ENCODE measurements around the gene FAM20C. TPM values are rescaled to one million over a fixed set of nuclear protein-coding genes. Genes with fewer than 3 reads are reported as not detected.

The FAM20C gene
- total and polyA plus RNA-seq, 2 donors (not counting 3 experiments of a cell fraction or from before 2014, with no cell fraction given), result 14.2 to 34.5 TPM

DNA sequence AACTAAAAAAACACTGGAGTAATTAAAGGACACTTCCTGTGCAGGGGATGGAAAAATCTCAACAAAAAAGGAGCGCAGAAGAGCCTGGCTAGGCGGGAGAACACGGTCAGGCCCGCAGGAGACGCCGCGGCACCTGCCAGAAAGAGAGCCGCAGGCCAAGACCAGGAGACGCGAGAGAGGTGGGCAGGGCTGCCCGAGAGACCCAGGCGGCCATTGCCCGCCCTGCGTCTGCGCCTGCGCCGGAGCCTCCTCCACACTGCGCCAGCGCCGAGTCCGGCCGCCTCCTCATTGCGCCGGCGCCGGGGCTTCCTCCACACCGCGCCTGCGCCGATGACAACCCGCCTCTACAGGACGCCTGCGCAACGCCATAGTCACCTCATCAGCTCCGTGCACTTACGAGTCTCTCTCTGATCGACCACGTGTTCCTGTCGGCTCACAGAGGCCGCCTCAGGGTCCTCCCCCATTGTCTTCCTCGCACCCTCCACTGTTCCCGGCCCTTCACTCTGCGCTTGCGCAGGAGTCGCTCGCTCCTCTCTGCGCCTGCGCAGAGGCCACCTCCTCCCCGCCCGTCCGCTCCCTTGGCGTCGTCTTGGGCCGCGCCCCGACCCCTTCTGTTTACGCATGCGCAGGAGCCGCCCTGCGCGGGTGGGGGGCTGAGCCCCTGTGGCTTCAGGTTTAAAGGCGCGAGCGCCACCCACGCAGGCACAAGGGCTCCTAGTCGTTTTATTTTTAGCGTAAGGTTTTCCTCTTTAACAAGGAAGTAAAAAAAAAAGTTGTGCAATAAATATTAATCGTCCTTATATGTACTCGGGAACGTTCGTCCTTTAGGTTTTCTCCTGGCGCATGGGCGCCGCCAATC, 43.2 kb upstream of the FAM20C start:
- TF ChIP-seq FOS (IDR thresholded peaks at IDR 0.05; ENCODE audit: borderline replicate concordance, insufficient read depth, low read length) (no peak), POLR2A (IDR thresholded peaks at IDR 0.05; ENCODE audit: low read depth, low read length) (peak; percentile 98), GATA2 (IDR thresholded peaks at IDR 0.05; ENCODE audit: insufficient read depth, insufficient read length, low read depth, low read length) (no peak), EZH2 (IDR thresholded peaks at IDR 0.05; ENCODE audit: borderline replicate concordance, low read depth, low read length, severe bottlenecking) (no peak), MYC (IDR thresholded peaks at IDR 0.05; ENCODE audit: low read depth, low read length) (peak; percentile 95), CTCF (IDR thresholded peaks at IDR 0.05; ENCODE audit: extremely low read depth in 1 of 2, insufficient read depth in 1 of 2, low read depth in 1 of 2, low read length in 2 of 2) (no peak), POLR2AphosphoS5 (IDR thresholded peaks at IDR 0.05; ENCODE audit: insufficient read depth, low read depth, low read length) (peak; percentile 96), JUN (IDR thresholded peaks at IDR 0.05; ENCODE audit: borderline replicate concordance, insufficient read depth, insufficient read length, low read depth) (no peak)
- TF ChIP-seq, protein P1, sequence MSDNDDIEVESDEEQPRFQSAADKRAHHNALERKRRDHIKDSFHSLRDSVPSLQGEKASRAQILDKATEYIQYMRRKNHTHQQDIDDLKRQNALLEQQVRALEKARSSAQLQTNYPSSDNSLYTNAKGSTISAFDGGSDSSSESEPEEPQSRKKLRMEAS (IDR thresholded peaks at IDR 0.05; ENCODE audit: insufficient read depth, insufficient read length), result peak; percentile 99
- Histone ChIP-seq H3K36me3 (ENCODE audit: control insufficient read depth in 2 of 2, extremely low read depth in 1 of 2, insufficient read depth in 2 of 2, low read length in 2 of 2) (no peaks in the 10 kb centered on the region), H3K27me3 (ENCODE audit: control insufficient read depth in 2 of 2, insufficient read depth in 2 of 2, low read length in 2 of 2) (no peaks in the 10 kb centered on the region), H3K79me2 (ENCODE audit: control insufficient read depth, insufficient read depth, low read length) (no peaks in the 10 kb centered on the region), H4K20me1 (replicated peaks; ENCODE audit: control insufficient read depth, extremely low read depth, insufficient read depth, low read length) (no peaks in the 10 kb centered on the region), H3K9me1 (replicated peaks; ENCODE audit: control insufficient read depth, extremely low read depth, insufficient read depth, low read length) (no peaks in the 10 kb centered on the region), H3K4me3 (replicated peaks in 1 of 3; ENCODE audit: insufficient read depth in 1 of 3, low read depth in 1 of 3, low read length in 3 of 3) (peak overlapping the region; percentile 42 to 80 (median 44)), H3K4me2 (ENCODE audit: insufficient read depth, low read length) (peak overlapping the region; percentile 86), H3K4me1 (ENCODE audit: control insufficient read depth, extremely low read depth, insufficient read depth, low read length) (peaks cover 9% of the 10 kb centered on the region), H3K9ac (replicated peaks; ENCODE audit: extremely low read depth, insufficient read depth, low read length) (peak overlapping the region; percentile 85), H3K27ac (ENCODE audit: insufficient read depth, low read depth, low read length) (peak overlapping the region; percentile 79), H2AFZ (ENCODE audit: low read depth, low read length) (peak overlapping the region; percentile 85), H3K9me3 (replicated peaks; ENCODE audit: control insufficient read depth, insufficient read depth, low read length) (no peaks in the 10 kb centered on the region)
- intact Hi-C loops (cut with micrococcal nuclease) (loop anchor here (2.0 kb wide), 2 partner anchors 44 to 48 kb away; partner anchors contain the start of gene FAM20C), dilution Hi-C loops (cut with MboI; ENCODE audit: extremely low pct_ligation_motif_present, low sequenced_read_pairs) (no loop called here)
- no TSS peak for BruUV-seq (replicated peaks)
- POLR2A ChIA-PET, result no interaction called here
- peak; percentile 99 for DNase-seq (ENCODE audit: low read depth, low spot score)
- CTCF ChIA-PET, result interaction anchor here (0.6 to 1.0 kb wide), 2 partner anchors 39 to 43 kb away, joined by 3 read pairs; partner anchors contain the start of gene FAM20C
- FAIRE-seq, result peak; percentile 98
